Retinal pigment epithelial cell (primary cell): Measurements from ENCODE around the gene BGLAP.

Experiments
- DNase-seq: peaks from one replicate; pipeline ENCODE4 v3.0.0-alpha.2; 2010; ENCODE audit warnings: low read depth
- H3K4me3 ChIP-seq: 2 replicates; pipeline ENCODE4 v1.5.1; 2011; ENCODE audit warnings: mild to moderate bottlenecking, low read length, control low read depth, moderate library complexity
- CTCF ChIP-seq: conservative IDR thresholded peaks from 2 replicates; pipeline ENCODE4 v1.5.1; 2011; ENCODE audit warnings: low read depth, low read length, control low read depth, inconsistent platforms

The BGLAP gene

DNA sequence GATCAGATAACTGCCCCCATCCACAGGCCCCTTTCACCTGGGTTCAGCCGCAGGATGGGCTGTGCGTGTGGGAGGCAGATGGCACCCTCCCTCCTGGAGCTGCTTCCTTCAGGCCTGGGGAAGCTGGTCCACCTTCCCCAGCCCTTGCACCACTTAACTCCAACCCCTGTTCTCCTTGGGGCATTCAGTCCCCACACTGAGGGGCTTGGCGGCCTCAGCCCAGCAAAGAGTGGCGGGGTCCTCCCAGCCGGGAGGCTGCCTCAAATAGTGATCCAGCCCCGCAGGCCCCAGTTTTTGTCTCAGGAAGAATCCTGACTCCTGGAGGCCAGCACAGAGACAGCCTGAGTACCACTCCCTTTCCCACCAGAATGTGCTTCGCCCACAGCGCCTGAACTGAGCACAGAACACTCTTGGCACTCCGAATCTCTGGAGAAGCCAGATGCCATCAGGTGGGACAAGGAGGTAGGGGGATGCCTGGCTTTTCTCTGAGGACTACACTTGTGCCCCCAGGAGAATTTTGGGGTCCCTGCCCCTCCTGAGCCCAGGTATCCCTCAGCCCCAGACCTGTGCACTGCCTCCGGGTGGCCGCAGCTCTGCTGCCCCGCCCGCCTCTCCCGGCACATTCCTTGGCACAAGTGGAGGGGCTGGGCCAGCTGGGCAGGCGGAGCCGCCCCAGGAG, 4.9 kb downstream of the BGLAP start:
- H3K4me3 ChIP-seq = no peak overlapping the region
- TF ChIP-seq CTCF = no peak
- no peak for DNase-seq

- no peak for DNase-seq
- no peak for TF ChIP-seq CTCF
- H3K4me3 ChIP-seq = no peak within 1 kb of the TSS
Measured at GRCh38 chr1:156247460-156248322, 5.7 kb downstream of the BGLAP start, which contains the start of gene PAQR6. PAQR6 (minus strand) TSS chr1:156248056; CDS start chr1:156246731, 1,325 bp downstream.

DNA sequence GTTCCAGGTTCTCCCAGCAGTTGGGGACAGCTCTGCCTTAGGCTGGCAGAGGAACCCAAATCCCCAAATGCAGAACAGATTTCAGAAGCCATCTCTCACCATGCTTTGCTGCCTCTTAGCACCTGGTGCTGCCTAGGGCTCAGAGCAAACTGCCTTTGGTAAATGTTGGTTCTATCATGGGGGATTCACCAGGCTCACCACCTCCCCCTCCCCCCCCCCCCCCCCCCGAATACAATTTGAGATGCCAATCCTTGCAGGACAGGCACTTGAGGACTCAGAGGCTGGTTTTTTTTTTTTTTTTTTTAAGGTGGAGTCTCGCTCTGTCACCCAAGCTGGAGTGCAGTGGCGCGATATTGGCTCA, 6.3 kb downstream of the BGLAP start:
- no peak overlapping the region for H3K4me3 ChIP-seq
- DNase-seq = no peak
- no peak for TF ChIP-seq CTCF

GRCh38 chr1:156249593-156249992, 7.6 kb downstream of the BGLAP start:
- H3K4me3 ChIP-seq = no peak overlapping the region
- DNase-seq = no peak
- no peak for TF ChIP-seq CTCF

GRCh38 chr1:156251527-156251926, 9.5 kb downstream of the BGLAP start:
- H3K4me3 ChIP-seq = no peak overlapping the region
- TF ChIP-seq CTCF = no peak
- no peak for DNase-seq

DNA sequence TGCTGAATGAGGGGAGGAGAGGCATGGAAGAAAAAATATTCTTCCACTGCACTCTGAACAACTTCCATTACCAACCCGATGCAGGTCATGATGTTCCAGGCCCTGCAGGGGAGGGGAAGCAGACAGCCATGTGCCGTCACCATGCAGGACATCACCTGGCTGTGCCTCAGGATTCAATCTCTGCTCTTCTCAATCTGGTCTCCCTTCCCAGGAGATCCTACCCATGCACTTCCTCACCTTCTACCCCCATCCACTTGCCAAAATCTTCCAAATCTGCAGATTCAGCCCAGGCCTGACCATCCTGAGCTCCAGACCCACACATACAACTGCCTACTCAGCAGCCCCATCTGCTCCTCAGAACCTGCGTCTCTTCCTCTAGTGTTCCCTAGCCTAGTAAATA, 11.7 kb downstream of the BGLAP start:
- TF ChIP-seq CTCF = no peak
- no peak overlapping the region for H3K4me3 ChIP-seq
- no peak for DNase-seq

DNA sequence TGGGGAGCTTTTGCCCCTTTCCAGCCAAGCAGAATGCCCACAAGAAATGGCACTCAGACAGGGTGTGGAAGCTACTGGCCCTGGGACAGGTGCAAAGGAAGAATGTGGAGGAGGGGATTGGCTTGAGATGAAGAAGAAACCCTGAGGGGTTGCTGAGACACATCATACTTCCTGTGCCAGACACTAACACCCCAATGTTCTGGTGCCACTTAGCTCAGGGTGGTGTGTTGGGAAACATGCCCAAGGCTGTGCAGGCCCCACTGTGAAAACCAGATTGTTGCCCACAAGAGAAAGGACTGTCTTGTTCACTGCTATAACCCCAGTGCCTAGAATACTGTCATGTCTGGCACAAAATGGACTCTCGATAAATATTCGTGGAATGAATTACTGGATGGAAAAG, 15.7 kb downstream of the BGLAP start:
- DNase-seq = no peak
- TF ChIP-seq CTCF = no peak
- H3K4me3 ChIP-seq = no peak overlapping the region
